NCI-H460 (cell line): ENCODE results near the gene SLC24A5. TPM values are rescaled to one million over a fixed set of nuclear protein-coding genes. Genes with fewer than 3 reads are reported as not detected.

ENCODE experiments used
- DNase-seq: peaks from one replicate; pipeline ENCODE4 v3.0.0-alpha.2; 2016; ENCODE audit warnings: low read depth; ENCODE audit errors: extremely low read depth
- total RNA-seq: library from RNA; depleted of rRNA; stranded (reverse); fragments of >200 nt; shearing (Covaris generic); gene quantifications from 2 replicates; pipeline ENCODE4 v1.2.3, GENCODE V29; 2014; rRNA removed

The SLC24A5 gene
- total RNA-seq, 1 experiment from 2014 or later = not detected

DNA sequence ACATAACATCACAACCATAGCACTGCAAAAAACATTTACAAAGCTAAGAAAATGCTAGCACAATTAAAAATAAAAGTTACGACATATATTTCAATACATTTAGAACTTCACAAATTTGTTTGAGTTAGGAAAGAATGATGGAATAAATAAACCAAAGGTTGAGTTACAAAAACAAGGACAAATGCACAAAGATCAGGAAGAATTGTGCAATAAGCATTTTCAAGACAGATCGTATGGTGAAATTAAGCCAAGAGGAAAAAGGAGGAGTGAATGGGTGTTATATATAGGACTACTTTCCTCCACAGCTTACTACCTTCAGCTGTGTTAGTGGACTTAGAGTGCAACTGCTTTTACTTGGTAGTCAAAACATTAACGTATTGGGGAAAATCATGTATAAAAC lies 64.7 kb downstream of the SLC24A5 start:
- no peak for DNase-seq

- no peak for DNase-seq
Observed at GRCh38 chr15:48186271-48186670, 65.5 kb downstream of the SLC24A5 start.

GRCh38 chr15:48190932-48191573 lies 70.3 kb downstream of the SLC24A5 start:
- peak; percentile 61 for DNase-seq

DNA sequence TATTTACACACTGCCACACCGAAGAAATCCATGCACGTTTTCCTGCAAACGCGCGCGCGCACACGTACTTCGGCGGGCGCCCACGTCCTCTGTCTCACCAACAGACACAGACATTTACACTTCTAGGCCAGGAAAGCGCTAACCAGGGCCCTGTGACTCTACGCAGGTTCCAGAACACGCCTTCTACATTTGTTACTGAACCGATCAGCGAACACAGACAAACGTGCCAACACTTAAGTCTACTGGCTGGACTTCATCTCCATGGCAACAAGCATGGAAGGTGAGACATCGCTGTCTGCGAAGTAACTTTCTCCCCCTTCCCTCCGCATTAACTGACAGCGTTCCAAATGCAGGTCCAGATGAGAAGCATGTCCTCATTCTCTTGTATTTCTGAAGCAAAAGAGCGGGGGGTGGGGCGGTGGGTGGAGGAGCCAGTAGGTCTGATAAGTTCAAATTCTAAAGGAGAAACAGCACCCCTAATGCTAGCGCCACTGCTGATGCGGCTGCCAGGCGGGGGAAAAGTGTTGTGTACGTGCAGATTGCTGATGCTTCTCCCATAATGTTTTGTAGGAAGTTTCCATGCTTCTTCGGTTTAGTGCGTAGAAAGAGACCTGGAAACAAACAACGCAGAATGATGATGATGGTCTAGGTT lies 70.9 kb downstream of the SLC24A5 start, which contains the start of gene CTXN2:
CTXN2 (plus strand) TSS at position 92 of the 652 bp plus-strand sequence. CDS start 9,636 bp downstream, outside the sequence.
- DNase-seq = no peak

Other genes with a start within 250 kb of the SLC24A5 start
- 11.5 and 24.9 TPM in 2 replicates for gene MYEF2, start 57.3 kb downstream of the SLC24A5 start, total RNA-seq
- not detected in 2 replicates for gene CTXN2, start 70.7 kb downstream of the SLC24A5 start, total RNA-seq
- not detected in 2 replicates for gene SLC12A1, start 85.3 kb downstream of the SLC24A5 start, total RNA-seq
- 84.9 and 85.9 TPM in 2 replicates for gene DUT, start 210.4 kb downstream of the SLC24A5 start, total RNA-seq